Frontal cortex (tissue), 4 donors: ENCODE measurements around the gene DMRT2. TPM values are rescaled to one million over a fixed set of nuclear protein-coding genes. Genes with fewer than 3 reads are reported as not detected.

ENCODE experiments used
- DNase-seq, 2 donors: peaks; one replicate each; pipeline ENCODE4 v3.0.0; 2012; ENCODE audit warnings: low spot score in 2 of 2
- FAIRE-seq: peaks from 2 replicates; lab custom pipeline; 2012; peaks lifted over from hg19 to GRCh38; lab: Jason Lieb, UNC
- total RNA-seq: library from RNA; depleted of rRNA; stranded (reverse); fragments of >200 nt; gene quantifications from one replicate; pipeline ENCODE4 v1.2.3, GENCODE V29; 2014
- donor health status: control.
- donor health status: control.
- donor health status: control.

Gene DMRT2
- total RNA-seq, 1 donor from 2014 or later, result not detected

- no peak for DNase-seq
- FAIRE-seq, result no peak
Measured at GRCh38 chr9:1046639-1047572, 3.3 kb upstream of the DMRT2 start.

GRCh38 chr9:1047591-1048230, 2.4 kb upstream of the DMRT2 start:
- FAIRE-seq (no peak), DNase-seq (no peak)

GRCh38 chr9:1048231-1048619, 1.9 kb upstream of the DMRT2 start:
- no peak for DNase-seq
- no peak for FAIRE-seq

GRCh38 chr9:1048811-1049210, 1.3 kb upstream of the DMRT2 start:
- FAIRE-seq (no peak), DNase-seq (no peak)

- DNase-seq, result no peak
- FAIRE-seq, result no peak
Measured at GRCh38 chr9:1049641-1050040, 516 bp upstream of the DMRT2 start.

- DNase-seq, result no peak
- no peak for FAIRE-seq
Measured at GRCh38 chr9:1051210-1051583, 1.0 kb downstream of the DMRT2 start.

GRCh38 chr9:1051584-1052275, 1.6 kb downstream of the DMRT2 start:
- DNase-seq, result no peak
- no peak for FAIRE-seq

GRCh38 chr9:1052365-1053281, 2.5 kb downstream of the DMRT2 start:
- FAIRE-seq, result no peak
- no peak for DNase-seq

GRCh38 chr9:1053282-1053621, 3.1 kb downstream of the DMRT2 start:
- DNase-seq (no peak), FAIRE-seq (no peak)

GRCh38 chr9:1053986-1054425, 3.8 kb downstream of the DMRT2 start:
- FAIRE-seq (no peak), DNase-seq (no peak)

GRCh38 chr9:1055166-1055565, 5.0 kb downstream of the DMRT2 start:
- DNase-seq (no peak), FAIRE-seq (no peak)

GRCh38 chr9:1057910-1058309, 7.8 kb downstream of the DMRT2 start:
- FAIRE-seq, result peak; percentile 36
- DNase-seq, result no peak

- FAIRE-seq (no peak), DNase-seq (no peak)
Measured at GRCh38 chr9:1058826-1059487, 8.8 kb downstream of the DMRT2 start.

GRCh38 chr9:1065130-1065529, 15.0 kb downstream of the DMRT2 start:
- no peak for DNase-seq
- no peak for FAIRE-seq

GRCh38 chr9:1070692-1071091, 20.5 kb downstream of the DMRT2 start:
- FAIRE-seq (no peak), DNase-seq (no peak)

- DNase-seq (no peak), FAIRE-seq (no peak)
Measured at GRCh38 chr9:1071730-1072129, 21.6 kb downstream of the DMRT2 start.

- DNase-seq (no peak), FAIRE-seq (no peak)
Measured at GRCh38 chr9:1073497-1073896, 23.3 kb downstream of the DMRT2 start.

GRCh38 chr9:1077616-1078015, 27.5 kb downstream of the DMRT2 start:
- DNase-seq (no peak), FAIRE-seq (no peak)

GRCh38 chr9:1083325-1083913, 33.3 kb downstream of the DMRT2 start:
- DNase-seq (peak; percentile 43 to 60), FAIRE-seq (no peak)
